Measurements from ENCODE around the gene METTL17.

DNA sequence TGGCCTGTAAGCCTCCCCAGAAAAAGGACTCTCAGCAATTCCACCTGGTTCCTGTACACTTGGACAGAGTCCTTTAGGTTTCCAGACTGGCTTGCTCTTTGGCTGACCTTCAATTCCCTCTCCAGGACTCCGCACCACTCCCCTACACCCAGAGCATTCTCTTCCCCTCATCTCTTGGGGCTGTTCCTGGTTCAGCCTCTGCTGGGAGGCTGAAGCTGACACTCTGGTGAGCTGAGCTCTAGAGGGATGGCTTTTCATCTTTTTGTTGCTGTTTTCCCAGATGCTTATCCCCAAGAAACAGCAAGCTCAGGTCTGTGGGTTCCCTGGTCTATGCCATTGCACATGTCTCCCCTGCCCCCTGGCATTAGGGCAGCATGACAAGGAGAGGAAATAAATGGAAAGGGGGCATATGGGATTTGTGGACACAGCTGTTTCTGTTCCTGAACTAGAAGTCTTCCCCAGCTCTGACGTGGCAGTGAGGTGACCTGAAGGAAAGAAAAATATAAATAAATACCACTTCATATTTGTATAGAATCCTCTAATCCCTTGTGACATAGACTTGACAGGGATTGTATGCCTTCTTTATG lies 53.7 kb downstream of the METTL17 start:
- no peak for TF ChIP-seq CTCF (IDR thresholded peaks at IDR 0.05)
- no peak for TF ChIP-seq POLR2A (IDR thresholded peaks at IDR 0.05)
